ENCODE results near the gene EIF3I.

Gene EIF3I

GRCh38 chr1:32198237-32199042 lies 23.8 kb upstream of the EIF3I start:
- no peak for DNase-seq (ENCODE audit: low read depth in 2 of 3, low spot score in 1 of 3)

- no peak for DNase-seq (ENCODE audit: low read depth in 2 of 3, low spot score in 1 of 3)
Observed at GRCh38 chr1:32199043-32199716, 23.0 kb upstream of the EIF3I start.

- DNase-seq (ENCODE audit: low read depth in 2 of 3, low spot score in 1 of 3), result no peak
Observed at GRCh38 chr1:32199717-32200072, 22.5 kb upstream of the EIF3I start.

- DNase-seq (ENCODE audit: low read depth in 2 of 3, low spot score in 1 of 3), result peak in 2 of 3 donors; percentile 36 to 43
Observed at GRCh38 chr1:32200226-32201010, 21.8 kb upstream of the EIF3I start, which contains the start of gene CCDC28B. Gene CCDC28B, plus strand, starts transcription at chr1:32200595. Its CDS starts 1,341 bp downstream, at chr1:32201936.

- DNase-seq (ENCODE audit: low read depth in 2 of 3, low spot score in 1 of 3), result peak in 2 of 3 donors; percentile 64 to 68
Observed at GRCh38 chr1:32201011-32201855, 21.0 kb upstream of the EIF3I start.

GRCh38 chr1:32204943-32205361 lies 17.3 kb upstream of the EIF3I start:
- no peak for DNase-seq (ENCODE audit: low read depth in 2 of 3, low spot score in 1 of 3)

- DNase-seq (ENCODE audit: low read depth in 2 of 3, low spot score in 1 of 3), result peak; percentile 72 to 80 (median 72)
Observed at GRCh38 chr1:32205401-32206370, 16.5 kb upstream of the EIF3I start, which contains the start of gene IQCC. Gene IQCC, plus strand, starts transcription at chr1:32205671. Its CDS starts 11 bp downstream, at chr1:32205682.

GRCh38 chr1:32208469-32208868 lies 13.7 kb upstream of the EIF3I start:
- no peak for DNase-seq (ENCODE audit: low read depth in 2 of 3, low spot score in 1 of 3)

- DNase-seq (ENCODE audit: low read depth in 2 of 3, low spot score in 1 of 3), result no peak
Observed at GRCh38 chr1:32208891-32209328, 13.3 kb upstream of the EIF3I start, which contains the start of gene DCDC2B. Gene DCDC2B, plus strand, starts transcription at chr1:32209089. Its CDS starts 5 bp downstream, at chr1:32209094.

GRCh38 chr1:32215629-32216480 lies 6.4 kb upstream of the EIF3I start:
- peak; percentile 26 to 55 (median 43) for DNase-seq (ENCODE audit: low read depth in 2 of 3, low spot score in 1 of 3)

- DNase-seq (ENCODE audit: low read depth in 2 of 3, low spot score in 1 of 3), result no peak
Observed at GRCh38 chr1:32216566-32216965, 5.6 kb upstream of the EIF3I start.

- no peak for DNase-seq (ENCODE audit: low read depth in 2 of 3, low spot score in 1 of 3)
Observed at GRCh38 chr1:32219022-32219421, 3.2 kb upstream of the EIF3I start.

GRCh38 chr1:32220746-32221580 lies 1.2 kb upstream of the EIF3I start:
- no peak for DNase-seq (ENCODE audit: low read depth in 2 of 3, low spot score in 1 of 3)

GRCh38 chr1:32221581-32221979 lies 627 bp upstream of the EIF3I start:
- DNase-seq (ENCODE audit: low read depth in 2 of 3, low spot score in 1 of 3), result no peak

GRCh38 chr1:32223683-32224082 lies 1.5 kb downstream of the EIF3I start:
- no peak for DNase-seq (ENCODE audit: low read depth in 2 of 3, low spot score in 1 of 3)

GRCh38 chr1:32224285-32224684 lies 2.1 kb downstream of the EIF3I start:
- no peak for DNase-seq (ENCODE audit: low read depth in 2 of 3, low spot score in 1 of 3)

GRCh38 chr1:32228771-32229170 lies 6.6 kb downstream of the EIF3I start:
- DNase-seq (ENCODE audit: low read depth in 2 of 3, low spot score in 1 of 3), result no peak
